GM19351 (cell line): ENCODE data around the gene WAC.
"Not testable (repeated sequence)": the region's sequence is repeated elsewhere in the genome, so short reads cannot be mapped to it uniquely, and the experiment has no call there.

Source experiments
- ATAC-seq: cut with Tn5 transposase; IDR thresholded peaks from one replicate; pipeline ENCODE4 v1.9.1; 2021; ENCODE audit warnings: mild to moderate bottlenecking, moderate library complexity; ENCODE audit not compliant: unreplicated experiment

Gene WAC

DNA sequence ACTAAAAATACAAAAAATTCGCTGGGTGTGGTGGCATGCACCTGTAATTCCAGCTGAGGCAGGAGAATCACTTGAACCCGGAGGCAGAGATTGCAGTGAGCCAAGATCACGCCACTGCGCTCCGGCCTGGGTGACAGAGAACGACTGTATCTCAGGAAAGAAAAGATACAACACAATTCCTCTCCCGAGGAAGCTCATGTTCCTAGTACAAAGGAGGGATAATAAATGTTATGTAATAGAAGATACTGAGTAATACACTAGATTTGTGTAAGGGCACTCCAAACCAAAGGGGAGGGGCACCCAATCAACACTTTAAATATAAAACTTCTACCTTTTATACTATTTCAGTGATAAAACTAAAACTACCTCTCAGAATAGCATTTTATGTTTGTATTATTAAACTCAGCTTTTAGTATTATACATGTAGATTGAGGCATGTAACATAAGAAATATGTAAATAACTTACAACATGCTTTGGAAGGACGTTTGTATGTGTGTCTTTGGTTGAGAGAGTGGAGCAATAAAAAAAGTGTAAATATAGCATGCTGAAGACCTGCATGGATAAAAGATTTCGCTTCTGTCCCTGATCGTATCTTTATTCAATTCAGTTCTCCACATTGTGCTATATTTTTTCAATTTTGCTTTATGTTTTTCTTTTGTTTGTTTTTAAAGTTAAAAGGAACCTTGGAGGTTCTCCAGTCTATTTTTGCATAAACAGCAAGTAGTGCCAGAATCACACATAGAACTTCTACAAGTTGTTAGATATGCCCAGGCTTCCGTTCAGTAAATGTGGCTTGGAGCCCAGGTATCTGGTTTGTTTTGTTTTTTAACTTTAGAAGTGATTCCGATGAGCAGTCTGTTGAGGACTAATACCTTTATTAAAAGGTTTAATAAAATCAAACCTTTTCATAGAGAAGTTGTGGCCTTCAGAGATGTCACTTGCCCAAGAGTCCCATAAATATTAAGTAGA, 71.9 kb downstream of the WAC start:
- no peak for ATAC-seq

DNA sequence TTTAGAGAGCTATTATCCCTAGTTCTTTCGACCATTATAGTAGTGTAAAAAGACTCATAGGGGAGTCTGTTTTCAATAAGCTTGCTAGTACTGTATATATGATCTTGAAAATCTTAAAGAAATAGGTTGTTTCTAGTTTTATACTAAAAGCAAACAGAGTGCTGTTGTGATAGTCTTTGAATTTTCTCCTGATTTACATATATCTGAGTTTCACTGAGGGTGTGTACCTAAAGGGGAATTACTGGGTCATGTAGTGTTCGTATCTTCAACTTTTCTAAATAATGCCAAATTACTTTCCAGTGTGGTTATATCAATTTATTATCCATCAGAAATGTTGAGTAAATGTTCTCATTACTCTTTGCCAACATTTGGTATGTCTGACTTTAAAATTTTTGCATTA, 73.7 kb downstream of the WAC start:
- ATAC-seq: no peak

DNA sequence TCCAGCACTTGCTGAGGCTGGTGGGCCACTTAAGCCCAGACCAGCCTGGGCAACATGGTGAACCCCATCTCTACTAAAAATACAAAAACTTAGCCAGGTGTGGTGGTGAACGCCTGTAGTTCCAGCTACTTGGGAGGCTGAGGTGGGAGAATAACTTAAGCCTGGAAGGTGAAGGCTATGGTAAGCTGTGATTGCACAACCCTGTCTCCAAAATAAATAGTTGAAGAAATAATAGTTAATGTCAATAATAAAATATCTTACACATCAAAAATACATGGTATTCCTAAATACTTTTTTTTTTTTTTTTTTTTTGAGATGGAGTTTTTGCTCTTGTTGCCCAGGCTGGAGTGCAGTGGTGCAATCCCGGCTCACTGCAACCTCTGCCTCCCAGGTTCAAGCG, 76.7 kb downstream of the WAC start:
- not testable (repeated sequence) for ATAC-seq

DNA sequence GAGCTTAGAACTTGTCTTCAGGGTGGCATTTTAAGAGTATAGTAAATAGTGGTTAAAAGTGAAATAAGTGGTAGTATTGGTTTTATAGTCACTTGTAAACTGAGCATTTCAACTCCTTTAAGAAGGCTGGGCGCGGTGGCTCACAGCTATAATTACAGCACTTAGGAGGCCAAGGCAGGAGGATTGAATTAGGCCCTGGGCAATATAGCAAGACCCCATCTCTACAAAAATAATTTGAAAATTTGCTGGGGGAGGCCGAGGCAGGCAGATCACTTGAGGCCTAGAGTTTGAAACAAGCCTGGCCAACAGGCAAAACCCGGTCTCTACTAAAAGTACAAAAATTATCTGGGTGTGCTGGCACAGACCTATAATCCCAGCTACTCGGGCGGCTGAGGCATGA, 80.0 kb downstream of the WAC start:
- no peak for ATAC-seq

DNA sequence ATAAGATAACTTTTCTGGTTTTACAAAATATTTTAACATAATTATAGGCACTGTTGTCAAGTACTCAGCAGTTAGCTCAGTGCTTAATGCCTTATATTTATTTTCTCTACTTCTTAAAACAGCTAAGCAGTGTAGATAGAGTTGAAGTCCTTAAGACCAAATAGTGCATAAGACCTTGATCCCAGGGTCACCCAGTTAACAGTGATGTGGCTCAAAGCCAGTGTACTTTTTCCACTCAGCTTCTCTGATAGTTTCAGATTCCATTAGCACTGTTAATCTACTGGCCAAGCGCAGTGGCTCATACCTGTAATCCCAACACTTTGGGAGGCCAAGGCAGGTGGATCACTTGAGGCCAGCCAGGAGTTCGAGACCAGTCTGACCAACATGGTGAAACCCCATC, 83.6 kb downstream of the WAC start:
- no peak for ATAC-seq

DNA sequence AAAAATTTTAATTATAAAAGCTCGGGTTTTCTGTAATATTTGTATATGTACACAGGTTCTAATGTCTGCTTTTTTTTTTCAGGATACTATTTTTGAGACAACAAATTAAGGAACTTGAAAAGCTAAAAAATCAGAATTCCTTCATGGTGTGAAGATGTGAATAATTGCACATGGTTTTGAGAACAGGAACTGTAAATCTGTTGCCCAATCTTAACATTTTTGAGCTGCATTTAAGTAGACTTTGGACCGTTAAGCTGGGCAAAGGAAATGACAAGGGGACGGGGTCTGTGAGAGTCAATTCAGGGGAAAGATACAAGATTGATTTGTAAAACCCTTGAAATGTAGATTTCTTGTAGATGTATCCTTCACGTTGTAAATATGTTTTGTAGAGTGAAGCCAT, 86.5 kb downstream of the WAC start:
- no peak for ATAC-seq

DNA sequence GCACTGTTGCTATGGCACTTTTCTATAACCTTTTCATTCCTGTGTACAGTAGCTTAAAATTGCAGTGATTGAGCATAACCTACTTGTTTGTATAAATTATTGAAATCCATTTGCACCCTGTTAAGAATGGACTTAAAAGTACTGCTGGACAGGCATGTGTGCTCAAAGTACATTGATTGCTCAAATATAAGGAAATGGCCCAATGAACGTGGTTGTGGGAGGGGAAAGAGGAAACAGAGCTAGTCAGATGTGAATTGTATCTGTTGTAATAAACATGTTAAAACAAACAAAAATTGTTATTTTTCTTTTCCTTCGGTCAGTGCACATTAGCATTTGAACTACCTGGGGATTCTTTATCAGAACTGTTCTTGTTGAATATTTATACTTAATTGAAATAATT, 87.3 kb downstream of the WAC start:
- no peak for ATAC-seq

DNA sequence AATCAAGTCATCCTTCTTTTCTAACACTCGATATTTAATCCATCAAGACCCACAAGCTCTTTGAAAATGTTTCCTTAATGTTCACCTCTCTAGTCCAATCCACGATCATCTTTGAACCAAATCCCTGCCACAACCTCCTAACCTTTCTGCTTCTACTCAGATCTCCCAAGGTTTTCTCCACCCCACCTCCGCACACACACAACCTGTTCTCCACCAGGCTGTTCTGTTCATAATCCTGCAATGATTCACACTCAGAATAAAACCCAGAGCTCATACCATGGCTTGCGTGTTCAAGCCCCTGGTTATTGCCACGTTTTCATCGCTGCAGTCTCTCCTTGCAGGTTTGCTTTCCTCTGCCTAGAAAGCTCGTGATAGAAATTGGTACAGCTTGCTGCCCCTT, 90.6 kb downstream of the WAC start:
- ATAC-seq: no peak

DNA sequence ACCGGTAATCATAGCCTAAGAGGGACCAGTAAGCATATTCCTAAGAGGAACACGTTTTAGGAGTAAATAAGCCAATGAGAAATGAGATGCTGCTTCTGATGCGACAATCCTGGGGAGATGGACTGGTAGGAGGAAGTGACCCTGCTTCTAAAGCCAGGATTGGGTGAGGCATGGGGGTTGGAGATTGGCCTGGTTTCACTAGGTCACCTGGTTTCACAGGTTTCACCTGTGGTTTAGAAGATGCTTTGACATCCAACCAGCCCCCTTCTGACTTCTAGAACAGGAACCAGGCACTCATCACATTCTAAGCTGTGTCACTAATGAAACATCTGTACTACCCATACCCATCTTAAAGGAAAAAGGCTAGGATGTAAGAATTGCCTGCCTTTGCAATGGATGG, 91.4 kb downstream of the WAC start:
- ATAC-seq: peak; percentile 41

DNA sequence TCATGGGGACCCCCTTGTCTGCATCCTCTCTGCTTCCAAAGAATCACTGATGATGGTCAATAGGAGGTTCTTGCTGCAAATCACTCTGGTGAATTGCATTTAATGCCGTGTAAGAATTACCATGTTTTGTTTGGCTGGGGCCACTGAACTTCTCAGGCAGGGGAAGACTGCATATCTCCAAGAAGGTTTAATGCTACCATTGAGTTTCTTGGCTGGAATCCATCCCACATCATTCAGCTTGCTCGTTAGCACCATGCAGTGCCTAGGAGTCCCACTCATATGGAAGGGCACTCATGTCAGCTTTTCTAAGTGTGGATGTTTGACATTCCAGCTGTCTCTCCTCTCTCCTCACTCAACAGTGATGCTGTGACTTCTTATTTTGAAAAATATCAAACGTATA, 94.2 kb downstream of the WAC start:
- ATAC-seq: no peak

DNA sequence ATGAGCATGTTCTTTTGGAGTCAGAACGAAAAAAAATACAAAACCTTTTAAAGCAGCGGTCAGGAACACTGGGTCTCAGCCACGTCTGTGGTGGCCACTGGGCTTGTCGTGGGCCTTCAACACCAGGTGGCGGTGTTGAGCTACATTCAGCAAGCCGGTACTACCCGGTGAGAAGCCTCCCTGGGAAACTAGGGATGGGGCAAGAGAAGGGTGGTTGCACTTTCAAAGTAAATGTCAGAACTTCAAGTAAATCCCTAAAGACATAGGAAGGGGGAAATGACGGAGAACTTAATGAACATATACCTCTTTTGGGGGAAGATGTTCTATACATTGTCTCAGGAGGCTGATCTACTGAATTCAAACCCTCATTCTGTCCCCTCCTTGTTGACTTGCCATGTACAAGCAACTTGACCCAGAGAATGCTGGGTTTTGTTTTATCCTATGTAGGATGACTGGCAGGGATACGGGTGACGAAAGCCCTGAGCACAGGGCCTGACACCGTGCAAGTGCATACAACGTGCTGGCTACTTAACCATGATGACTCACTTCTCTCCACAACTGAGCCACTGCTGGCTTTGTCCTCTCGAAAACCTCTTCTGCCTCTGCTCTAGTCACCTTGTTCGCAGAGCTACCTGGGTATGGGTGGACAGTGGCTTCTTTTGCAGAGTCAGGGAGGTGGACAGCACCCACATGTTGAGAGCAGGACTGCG, 95.4 kb downstream of the WAC start:
- peak; percentile 78 for ATAC-seq

DNA sequence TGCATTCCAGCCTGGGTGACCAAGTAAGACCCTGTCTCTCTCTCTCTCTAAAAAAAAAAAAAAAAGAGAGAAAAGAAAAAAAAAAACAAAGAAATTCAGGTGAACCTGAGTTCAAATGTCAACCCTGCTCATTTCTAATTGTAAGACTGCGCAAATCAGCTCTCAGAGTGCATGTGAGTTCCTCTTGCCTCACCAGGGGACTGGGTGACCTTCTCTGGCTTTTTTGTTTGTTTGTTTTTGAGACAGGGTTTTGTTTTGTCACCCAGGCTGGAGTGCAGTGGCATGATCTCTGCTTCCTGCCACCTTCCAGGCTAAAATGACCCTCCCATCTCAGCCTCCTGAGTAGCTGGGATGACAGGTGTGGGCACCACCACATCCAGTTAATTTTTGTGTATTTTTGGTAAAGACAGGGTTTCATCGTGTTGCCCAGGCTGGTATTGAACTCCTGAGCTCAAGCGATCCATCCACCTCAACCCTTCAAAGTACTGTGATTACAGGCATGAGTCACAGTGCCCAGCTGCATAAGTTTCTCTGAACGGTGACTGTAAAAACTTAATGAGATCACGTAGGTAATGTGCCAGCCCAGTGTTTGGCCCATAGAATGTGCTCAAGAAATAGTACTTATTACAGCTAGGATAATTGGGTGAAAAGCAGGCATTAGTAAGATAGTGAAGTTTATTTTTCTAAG, 99.1 kb downstream of the WAC start:
- no peak for ATAC-seq

DNA sequence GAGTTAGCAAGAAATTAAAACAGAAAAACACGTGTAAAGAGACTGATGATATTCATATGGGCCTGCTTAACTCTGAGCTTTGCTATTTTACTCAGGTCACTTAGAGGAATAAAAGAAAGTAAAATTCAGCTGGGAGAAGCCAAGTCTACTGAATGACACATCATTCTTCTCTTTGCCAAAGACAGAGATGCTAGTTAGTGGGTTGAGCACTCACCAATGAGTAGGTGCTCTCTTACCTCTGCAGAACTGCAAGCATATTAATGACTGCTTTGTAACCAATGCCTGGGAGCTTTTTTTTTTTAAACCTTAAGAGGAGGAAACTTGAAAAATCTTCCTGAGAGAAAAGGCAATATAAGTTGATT, 99.6 kb downstream of the WAC start:
- no peak for ATAC-seq

DNA sequence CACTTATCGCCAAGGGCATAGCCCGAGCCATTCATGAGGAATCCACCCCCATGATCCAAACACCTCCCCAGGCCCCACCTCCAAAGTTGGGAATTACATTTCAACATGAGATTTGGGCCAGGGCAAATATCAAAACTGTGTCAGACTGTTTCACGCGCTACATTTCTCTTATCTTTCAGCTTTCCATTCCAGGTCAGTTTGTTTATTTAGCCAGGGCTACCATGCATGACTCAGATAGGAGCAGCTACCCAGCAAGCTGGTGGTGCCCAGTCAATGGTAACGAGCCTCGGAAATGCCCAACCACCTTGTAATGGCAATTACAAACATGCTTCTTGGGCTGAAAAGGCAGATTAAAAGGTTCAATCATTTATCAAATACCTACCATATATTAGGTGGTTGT, 100.8 kb downstream of the WAC start:
- ATAC-seq: no peak

DNA sequence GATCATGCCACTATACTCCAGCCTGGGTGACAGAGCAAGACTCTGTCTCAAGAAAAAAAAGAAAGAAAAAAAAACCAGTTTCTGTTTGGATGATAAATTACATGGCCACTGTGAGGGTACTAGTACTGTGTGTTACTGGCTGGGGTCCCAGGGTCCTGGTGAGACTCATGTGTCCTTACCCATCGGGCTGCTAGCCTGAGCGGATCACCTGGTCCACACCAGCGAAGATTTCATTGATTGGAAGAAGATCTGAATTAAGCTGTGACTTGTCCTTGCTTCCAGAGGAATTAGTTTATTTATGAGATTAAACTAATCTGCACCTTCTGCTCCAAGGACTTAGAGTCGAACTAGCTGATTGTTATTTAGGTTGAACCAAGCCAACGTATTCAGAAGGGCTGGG, 104.4 kb downstream of the WAC start:
- ATAC-seq: no peak

DNA sequence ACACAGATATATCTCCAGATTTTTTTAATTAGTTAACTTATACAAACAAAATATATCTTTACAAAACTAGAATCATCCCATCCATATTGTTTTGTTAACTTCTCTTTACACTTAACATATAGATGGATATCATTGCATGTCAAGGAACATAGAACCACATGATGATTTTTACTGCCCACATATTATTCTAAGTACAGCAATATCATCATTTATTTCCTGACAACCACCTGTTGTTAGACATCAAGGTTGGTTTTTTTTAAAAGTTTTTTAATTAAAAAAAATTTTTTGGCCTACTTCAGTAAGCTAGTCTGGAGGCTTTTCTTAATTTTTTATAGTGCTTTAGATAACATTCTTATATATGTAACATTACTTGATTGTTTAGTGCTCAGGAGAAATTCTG, 105.5 kb downstream of the WAC start:
- no peak for ATAC-seq

DNA sequence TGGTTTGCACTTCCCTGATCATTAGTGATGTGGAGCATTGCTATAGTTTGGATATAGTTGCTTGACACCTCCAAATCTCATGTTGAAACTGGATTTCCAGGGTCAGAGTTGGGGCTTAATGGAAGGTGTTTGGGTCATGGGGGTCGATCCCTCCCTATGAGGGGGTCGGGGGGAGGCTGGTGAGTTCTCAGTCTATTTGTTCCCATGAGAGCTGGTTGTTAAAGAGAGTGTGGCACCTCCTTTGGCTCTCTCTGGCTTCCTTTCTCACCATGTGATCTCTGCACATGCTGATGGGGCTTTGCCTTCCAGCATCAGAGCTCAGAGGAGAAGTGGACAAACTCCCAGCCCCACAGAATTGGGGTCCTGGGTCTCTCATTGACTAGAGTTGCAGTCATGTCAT, 107.6 kb downstream of the WAC start:
- ATAC-seq: no peak

DNA sequence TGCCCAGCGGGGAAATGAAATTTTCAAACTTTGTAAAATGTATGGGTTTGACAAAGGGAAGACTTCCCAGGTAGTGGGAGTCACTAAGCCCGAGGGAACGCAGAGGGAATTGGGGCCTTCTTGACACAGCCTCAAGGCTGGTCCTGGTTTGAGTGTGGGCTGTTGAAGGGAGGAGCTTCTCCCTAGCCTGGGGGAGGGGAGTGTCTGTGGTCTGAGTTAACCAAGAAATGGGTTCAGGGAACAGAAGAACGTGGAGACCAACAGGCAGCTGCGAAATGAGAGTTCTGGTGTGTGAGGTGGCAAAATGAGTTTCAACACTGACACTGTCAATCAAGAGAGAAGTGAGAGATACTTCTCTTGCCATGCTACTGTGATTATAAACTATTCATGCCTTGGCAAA, 111.7 kb downstream of the WAC start:
- no peak for ATAC-seq

DNA sequence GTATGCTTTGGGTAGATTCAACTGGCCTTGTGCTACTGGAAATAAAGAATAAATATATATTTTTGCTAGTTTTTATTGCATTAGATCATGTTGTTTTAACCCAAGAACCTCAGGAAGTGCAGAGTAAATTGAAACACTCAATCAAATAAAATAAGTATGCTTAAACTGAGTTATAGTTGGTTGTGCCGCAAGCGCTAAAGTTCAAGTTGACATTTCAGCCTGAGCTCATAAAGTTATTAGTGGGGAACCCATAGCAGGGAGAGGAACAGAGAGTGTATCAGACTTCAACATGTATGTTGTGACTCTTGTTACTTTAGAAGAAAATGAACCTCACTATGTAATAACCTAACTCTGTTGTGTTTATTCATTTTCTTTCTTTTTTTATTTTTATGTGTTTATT, 119.2 kb downstream of the WAC start:
- ATAC-seq: no peak

DNA sequence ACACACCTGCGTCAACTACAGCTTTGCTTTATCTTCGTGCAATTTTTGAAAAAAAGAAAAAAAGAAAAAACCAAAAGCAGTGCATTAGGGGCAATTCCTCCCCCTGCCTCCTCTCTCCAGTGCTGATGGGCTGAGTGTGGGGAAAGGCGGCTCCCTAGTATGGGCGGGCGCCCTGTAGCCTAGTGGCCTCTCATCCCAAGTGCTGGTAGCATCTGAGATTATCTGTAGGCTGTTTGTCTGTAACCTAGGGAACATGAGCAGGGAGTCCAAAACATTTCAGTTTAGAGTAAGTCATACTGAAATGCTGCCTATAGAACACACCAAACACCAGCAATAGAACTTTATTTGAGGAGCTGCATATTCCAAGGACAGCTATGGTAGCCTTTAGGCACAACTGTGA, 119.8 kb downstream of the WAC start:
- no peak for ATAC-seq

DNA sequence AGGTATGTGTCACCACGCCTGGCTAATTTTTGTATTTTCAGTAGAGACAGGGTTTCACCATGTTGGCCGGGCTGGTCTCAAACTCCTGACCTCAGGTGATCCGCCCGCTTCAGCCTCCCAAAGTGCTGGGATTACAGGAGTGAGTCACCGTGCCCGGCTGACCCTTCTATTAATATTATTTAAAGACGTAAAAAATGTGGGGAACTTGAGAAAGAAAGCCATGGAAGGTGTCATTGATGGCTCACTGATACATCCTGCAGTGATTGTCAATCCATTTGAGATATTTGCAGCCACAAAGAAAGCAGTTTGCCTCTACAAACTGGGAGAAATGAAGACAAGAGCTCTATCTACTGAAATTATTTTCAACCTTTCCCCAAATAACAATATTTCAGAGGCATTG, 125.9 kb downstream of the WAC start:
- not testable (repeated sequence) for ATAC-seq

DNA sequence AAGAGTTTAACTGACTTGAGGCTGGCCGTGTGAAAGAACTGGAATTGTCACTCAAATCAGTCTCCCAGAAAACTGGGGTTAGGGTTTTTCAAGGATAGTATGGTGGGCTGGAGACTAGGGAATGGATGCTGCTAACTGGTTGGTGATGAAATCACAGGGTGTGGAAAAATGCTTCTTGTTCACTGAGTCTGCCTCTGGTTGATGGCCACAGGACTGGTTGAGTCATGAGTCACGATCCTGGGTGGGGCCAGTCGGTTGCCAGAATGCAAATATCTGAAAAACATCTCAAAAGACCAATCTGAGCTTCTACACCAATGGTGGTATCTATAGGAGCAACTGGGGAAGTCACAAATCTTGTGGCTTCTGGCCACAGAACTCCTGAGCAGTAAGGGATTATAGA, 128.1 kb downstream of the WAC start:
- ATAC-seq: no peak
